Hematopoietic multipotent progenitor cell treated with erythropoietin and hydrocortisone succinate and interleukin-3 and kit ligand, for 15 days (in vitro differentiated cells): ENCODE data around the gene ATP1A3.

Experiments used
- DNase-seq: peaks from one replicate; pipeline ENCODE4 v3.0.0-alpha.2; 2015; ENCODE audit warnings: low spot score

ATP1A3 gene

GRCh38 chr19:41984961-41985360, 9.1 kb downstream of the ATP1A3 start:
- no peak for DNase-seq

- DNase-seq: no peak
These were observed 12.3 kb downstream of the ATP1A3 start for GRCh38 chr19:41981724-41982123.

- DNase-seq: no peak
These were observed 15.6 kb downstream of the ATP1A3 start for GRCh38 chr19:41978470-41978869.

- no peak for DNase-seq
These were observed 16.1 kb downstream of the ATP1A3 start for GRCh38 chr19:41977916-41978315.

- DNase-seq: no peak
These were observed 19.4 kb downstream of the ATP1A3 start for GRCh38 chr19:41974652-41975051.

- DNase-seq: no peak
These were observed 22.7 kb downstream of the ATP1A3 start for GRCh38 chr19:41971363-41971762.

GRCh38 chr19:41969772-41970458, 24.1 kb downstream of the ATP1A3 start:
- DNase-seq: no peak

- no peak for DNase-seq
These were observed 25.1 kb downstream of the ATP1A3 start for GRCh38 chr19:41968751-41969595.

GRCh38 chr19:41967054-41967783, 26.8 kb downstream of the ATP1A3 start:
- DNase-seq: no peak

GRCh38 chr19:41965106-41965505, 28.9 kb downstream of the ATP1A3 start:
- DNase-seq: no peak

GRCh38 chr19:41960973-41961372, 33.1 kb downstream of the ATP1A3 start:
- DNase-seq: no peak

- DNase-seq: peak; percentile 83
These were observed 34.7 kb downstream of the ATP1A3 start, which contains the start of gene RABAC1 for GRCh38 chr19:41959056-41960053. Gene RABAC1 (minus strand): TSS chr19:41959321. CDS start chr19:41959292, 29 bp downstream.

GRCh38 chr19:41958367-41959055, 35.5 kb downstream of the ATP1A3 start:
- peak; percentile 44 for DNase-seq

- DNase-seq: peak; percentile 69
These were observed 36.1 kb downstream of the ATP1A3 start for GRCh38 chr19:41957838-41958366.

GRCh38 chr19:41957161-41957837, 36.7 kb downstream of the ATP1A3 start:
- no peak for DNase-seq

GRCh38 chr19:41956621-41957020, 37.4 kb downstream of the ATP1A3 start:
- no peak for DNase-seq

- DNase-seq: no peak
These were observed 38.5 kb downstream of the ATP1A3 start for GRCh38 chr19:41955521-41955920.

GRCh38 chr19:41951686-41952172, 42.3 kb downstream of the ATP1A3 start:
- peak; percentile 81 for DNase-seq

GRCh38 chr19:41947091-41947490, 46.9 kb downstream of the ATP1A3 start:
- no peak for DNase-seq
